OCI-LY3 (cell line): ENCODE results near the gene DOCK2.

ENCODE experiments used
- EZH2phosphoT487 ChIP-seq: fragments of 200-600 bp; shearing (Covaris generic); IDR thresholded peaks from 2 replicates; pipeline ENCODE4 v1.6.1; 2018; ENCODE audit warnings: antibody characterized with exemption, mixed run types, low read depth
- TF ChIP-seq, protein P1 (sequence below): fragments of 200-600, 300-600 bp; sonication (generic); IDR thresholded peaks from 2 replicates; pipeline ENCODE4 v1.5.1; 2014; ENCODE audit warnings: antibody characterized with exemption, low read length, low read depth

DNA sequence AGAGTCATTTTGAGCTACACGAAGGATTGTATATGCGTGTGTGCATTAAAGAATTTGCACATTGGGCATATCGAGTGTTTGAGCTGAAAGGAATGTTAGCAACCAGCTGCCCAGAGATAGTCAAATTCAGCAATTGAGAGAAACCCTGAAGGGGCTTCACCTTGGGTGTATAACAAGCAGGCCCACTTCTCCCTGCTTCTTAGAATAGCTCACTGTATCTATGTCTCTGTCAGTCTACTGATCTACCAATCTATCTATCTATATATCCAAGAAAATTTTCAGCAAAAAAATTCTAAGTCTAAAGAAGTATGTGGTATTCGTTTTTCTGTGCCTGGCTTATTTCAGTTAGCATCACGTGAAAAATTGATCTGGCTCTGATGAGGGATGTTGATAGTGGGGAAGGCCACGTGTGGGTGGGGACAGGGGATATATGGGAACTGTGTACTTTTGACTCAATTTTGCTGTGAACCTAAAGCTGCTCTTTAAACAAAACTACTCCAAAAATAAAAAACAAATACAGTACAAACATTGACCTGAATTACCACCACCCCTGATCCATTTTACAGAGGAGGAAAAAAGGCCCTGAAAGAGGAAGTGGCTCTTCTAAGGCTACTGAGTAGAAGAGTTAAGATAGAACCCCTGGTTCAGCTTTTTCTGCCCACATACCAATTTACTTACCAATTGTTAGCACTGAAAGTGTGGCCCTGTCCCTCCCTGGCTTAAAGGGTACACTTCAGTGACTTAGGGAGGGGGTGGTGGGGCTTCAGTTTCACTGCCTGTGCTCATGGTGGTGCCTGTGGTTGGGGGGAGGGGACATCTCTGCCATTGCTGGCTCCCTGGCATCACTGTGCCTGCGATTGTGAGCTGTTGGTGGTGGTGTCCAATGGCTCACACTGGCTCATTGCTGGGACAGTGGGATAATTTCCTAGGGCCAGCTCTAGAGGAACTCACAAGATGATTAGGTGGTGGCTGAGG is 141.8 kb downstream of the DOCK2 start:
- TF ChIP-seq, protein P1, sequence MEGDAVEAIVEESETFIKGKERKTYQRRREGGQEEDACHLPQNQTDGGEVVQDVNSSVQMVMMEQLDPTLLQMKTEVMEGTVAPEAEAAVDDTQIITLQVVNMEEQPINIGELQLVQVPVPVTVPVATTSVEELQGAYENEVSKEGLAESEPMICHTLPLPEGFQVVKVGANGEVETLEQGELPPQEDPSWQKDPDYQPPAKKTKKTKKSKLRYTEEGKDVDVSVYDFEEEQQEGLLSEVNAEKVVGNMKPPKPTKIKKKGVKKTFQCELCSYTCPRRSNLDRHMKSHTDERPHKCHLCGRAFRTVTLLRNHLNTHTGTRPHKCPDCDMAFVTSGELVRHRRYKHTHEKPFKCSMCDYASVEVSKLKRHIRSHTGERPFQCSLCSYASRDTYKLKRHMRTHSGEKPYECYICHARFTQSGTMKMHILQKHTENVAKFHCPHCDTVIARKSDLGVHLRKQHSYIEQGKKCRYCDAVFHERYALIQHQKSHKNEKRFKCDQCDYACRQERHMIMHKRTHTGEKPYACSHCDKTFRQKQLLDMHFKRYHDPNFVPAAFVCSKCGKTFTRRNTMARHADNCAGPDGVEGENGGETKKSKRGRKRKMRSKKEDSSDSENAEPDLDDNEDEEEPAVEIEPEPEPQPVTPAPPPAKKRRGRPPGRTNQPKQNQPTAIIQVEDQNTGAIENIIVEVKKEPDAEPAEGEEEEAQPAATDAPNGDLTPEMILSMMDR, result no peak
- no peak for TF ChIP-seq EZH2phosphoT487
